ENCODE data around the gene PTGER3.
A peak's percentile ranks its signal among the peaks of the same experiment; 100 is the strongest.

Gene PTGER3

DNA sequence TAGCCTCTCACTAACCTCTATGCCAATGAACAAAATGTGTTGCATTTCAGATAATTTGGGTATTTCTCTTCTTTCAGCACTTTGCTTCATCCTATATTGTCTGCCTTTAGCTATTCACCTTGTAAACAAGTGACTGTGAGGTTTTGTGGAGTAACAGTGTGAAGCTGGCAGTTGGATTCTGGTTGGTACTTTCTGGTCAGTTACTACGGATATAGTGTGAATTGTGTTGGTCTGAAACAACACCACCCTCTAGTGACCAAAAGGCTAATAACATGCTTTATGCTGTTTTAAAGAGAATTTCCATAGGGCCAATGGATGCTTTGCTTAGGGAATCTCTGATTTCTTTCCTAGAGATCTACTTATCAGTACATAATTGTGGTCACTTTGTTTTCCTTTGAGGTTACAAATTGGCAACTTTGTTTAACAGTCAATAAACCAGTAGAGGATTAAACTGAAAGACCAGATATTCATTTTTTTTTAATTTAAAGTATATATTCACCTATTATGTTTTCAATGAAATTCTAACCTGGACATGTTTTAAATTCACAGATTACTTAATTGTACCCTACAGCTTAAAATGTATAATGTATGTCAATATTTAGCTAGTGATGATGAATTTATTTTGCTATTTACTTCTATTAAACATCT, 2.5 kb upstream of the PTGER3 start:
- peak; percentile 53 for DNase-seq (ENCODE audit: low spot score)

DNA sequence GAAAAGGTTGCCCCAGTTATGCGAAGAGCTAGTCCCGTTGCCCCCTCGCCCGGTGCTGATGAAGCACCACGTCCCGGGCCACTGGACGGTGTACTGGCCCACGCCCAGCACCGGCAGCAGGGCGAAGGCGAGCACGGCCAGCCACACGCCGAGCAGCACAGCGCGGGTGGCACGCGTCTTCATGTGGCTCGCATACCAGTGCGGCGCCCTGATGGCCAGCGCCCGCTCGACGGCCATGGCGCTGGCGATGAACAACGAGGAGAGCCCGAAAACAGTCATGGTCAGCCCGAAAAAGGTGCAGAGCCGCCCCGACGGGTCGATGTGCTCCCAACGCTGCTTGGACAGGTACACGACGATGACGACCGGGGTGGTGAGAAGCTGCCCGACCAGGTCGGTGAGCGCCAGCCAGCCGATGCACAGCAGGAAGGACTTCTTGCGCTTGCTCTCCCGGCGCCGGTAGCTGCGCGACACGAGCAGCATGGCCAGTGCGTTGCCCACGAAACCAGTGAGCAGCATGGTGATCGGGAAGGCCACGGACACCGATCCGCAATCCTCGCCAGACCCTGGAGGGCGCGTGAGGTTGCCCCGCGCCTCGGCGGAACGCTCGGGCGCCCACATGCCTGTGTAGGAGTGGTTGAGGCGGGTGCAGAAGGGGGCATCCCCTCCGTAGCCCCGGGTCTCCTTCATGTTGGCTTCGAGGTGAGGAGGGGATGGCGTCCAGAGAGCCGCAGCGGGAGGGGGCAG, 553 bp downstream of the PTGER3 start:
- peak; percentile 56 for DNase-seq (ENCODE audit: low spot score)

DNA sequence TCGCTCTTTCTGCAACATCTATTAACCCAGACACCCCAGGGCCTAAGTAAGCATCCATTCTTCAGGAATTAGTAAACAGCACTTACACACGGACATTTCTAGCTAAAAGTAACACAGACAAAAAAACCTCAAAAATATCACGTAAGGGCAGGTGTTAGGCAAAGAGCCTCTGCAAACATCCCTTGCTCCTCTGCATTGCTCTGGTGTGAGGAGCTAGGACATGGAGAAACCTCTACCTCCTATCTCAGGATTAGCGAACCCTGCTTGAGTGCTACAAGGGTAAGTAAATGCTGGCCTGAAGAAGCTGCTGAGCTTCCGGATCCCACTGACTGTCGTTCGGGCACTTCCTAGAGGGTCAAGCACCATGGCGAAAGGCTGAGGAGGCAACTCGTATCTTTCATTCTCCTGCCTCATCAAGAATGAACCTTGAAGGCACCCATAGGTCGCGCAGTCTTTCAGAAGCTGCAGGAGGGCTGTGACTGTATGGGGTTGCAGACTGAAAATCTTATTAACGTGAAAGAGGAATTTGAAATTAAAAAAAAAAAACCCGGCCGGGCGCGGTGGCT, 2.1 kb downstream of the PTGER3 start:
- no peak for DNase-seq (ENCODE audit: low spot score)

DNA sequence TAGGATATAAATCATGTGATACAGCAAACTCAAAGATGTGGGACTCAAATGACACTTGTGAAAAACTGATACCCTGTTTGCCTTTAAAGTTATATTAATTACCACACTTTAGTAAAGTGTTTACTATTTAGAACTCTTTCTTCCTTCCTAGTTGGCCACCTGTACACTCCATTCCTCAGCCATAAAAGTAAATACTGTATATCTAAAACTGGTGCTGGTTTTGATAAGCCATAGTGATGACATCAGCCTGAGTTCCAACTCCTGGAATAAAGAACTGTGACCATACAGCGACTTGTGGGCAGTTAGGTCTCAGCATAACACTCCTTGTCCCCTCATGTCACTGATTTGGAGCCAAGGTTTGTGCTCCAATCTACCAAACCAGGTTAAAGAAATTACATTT, 2.8 kb downstream of the PTGER3 start:
- no peak for DNase-seq (ENCODE audit: low spot score)

DNA sequence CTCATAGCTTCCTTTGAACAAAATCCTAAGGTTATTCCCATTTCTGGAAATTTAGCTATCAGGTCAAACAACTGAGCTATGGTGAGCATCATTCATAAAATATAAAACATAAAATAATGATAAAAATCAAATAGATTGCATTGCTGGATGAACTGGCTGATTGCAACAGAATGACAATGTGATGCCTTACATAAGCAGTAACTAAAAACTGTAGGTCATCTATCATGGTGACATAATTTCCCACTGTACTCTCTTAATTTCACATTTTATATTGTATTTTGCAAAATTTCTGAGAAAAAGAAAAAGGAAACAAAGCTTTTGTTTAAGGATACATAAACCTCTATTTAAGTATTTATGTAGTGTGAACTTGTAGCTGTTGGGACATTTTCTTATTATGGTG, 4.6 kb downstream of the PTGER3 start:
- no peak for DNase-seq (ENCODE audit: low spot score)

DNA sequence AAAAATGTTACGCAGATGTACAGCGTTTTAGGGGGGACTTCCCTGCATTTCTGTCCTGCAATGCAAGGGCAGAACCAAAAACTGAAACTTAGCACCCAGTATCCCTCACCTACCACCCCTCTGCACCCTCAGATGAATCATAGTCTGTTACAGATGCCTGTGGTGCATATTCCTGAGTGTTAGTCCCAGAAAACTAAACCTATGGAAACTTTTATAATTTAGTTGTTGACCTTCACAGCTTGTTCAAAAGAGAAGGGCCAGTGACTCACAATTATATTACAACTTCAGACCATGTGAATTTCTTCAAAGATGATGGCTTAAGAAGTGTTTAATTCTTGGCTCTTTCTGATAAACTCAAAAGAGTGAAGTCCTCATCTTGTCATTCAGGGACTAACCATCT, 5.8 kb downstream of the PTGER3 start:
- DNase-seq (ENCODE audit: low spot score): no peak

DNA sequence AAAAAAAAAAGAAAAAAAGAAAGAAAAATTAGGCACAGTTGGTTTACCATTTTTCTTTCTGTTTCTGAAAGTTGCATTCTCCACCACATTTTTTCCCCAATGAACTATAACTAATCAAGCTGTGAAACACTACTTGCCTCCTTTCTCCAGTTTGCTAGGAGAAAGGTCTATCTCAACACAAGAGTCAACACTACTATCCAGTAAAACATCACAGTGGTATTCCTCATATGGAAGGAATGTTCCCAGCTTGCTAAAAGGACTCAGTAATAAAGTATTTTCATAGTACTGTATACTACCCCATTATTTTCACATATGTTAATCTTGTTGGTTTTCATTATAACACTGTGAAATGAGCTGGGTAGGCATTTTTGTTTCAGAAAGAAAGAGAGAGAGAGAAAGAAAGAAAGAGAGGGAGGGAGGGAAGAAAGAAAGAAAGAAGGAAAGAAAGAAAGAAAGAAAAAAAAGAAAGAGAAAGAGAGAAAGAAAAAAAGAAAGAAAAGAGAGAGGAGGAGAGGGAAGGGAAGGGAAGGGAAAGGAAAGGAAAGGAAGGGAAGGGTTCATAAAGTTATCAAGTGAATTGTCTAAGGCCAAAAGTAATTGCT, 7.9 kb downstream of the PTGER3 start:
- DNase-seq (ENCODE audit: low spot score): no peak

DNA sequence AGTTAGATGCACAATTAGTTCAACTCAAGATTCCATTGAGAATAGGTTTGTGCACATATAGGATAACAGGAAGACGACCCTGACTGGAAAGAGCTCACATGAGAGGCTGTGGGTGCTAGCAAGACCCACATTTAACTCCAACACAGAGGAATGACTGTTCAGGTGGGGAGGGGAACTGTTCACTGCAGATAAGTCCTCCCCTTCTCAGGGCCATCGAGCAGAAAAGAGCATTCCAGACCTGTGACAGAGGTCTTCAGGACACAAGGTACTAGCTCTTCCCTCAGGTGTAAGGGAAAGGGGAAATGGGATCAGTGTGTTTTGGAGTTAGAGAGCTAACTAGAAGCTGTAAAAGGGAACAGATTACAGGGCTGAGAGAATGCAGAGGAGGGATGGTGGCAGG, 8.7 kb downstream of the PTGER3 start:
- no peak for DNase-seq (ENCODE audit: low spot score)

DNA sequence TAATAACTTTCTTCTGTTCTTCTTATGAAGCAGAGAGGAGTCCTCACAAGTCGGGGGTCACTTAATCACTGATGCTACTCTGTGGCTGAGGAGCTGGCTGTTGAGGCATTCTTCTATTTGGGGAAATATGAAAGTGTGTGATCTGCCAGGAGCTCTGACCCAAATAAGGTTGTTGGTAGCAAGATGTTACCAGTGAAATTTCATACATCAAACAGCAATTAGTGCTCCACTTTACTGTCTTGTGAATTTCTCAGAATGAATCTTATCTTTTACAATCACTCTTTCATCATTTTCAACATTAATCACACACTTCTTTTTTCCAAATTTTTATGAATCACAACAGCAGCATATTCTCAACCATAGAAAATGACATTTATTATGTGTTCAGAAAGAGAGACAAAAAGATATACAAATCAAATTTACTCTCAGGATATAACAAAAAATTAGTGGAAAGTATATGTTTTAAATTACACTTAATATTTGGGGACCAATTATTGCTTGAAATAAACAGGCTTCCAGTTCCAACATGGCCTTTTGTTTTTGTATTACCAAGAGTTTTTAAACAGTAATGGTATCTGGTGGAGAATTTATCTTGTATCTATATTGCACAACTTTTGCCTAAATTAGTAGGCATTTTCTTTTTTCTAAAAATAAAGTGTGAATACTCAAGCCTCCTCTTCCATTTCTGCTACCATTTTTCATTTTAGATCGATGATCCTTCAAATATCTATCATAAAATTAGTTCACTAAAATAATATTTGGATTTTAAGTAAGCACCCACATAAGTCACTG, 9.6 kb downstream of the PTGER3 start:
- DNase-seq (ENCODE audit: low spot score): no peak

DNA sequence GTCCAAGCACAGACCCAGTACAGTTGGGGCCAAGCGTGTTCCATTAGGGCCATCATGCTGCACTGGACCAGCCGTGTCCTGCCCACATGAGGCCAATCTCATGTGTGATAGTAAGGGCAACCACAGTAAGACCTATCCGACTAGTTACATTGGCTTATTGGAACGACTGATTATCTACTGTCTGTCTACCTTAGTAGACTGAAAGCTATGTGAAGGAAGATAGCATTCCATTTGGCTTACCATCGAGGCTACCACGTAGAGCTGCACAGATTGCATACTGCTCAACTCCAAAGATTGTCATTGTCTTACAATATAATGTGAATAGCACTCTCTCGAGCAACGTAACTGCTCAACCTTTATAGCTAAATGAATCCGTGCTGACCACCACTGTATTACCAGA, 10.6 kb downstream of the PTGER3 start:
- DNase-seq (ENCODE audit: low spot score): no peak

DNA sequence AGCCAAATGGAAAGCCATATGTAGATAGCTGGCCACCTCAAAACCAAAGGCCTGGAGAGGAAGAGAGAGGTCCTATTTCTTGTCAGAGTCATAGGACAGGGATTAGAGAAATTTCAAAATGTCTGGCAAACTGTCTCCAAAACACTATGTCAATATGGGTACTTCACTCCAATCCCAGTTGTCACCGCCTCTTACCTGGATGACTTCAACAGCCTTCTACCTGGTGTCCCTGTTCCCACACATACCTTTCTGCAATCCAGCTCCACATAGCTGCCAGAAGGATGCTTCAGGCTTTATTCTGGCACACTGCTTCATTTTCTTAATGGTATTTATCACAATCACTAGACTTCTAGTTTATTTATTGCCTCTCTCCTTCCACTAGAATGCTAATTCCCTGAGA, 14.5 kb downstream of the PTGER3 start:
- DNase-seq (ENCODE audit: low spot score): no peak

DNA sequence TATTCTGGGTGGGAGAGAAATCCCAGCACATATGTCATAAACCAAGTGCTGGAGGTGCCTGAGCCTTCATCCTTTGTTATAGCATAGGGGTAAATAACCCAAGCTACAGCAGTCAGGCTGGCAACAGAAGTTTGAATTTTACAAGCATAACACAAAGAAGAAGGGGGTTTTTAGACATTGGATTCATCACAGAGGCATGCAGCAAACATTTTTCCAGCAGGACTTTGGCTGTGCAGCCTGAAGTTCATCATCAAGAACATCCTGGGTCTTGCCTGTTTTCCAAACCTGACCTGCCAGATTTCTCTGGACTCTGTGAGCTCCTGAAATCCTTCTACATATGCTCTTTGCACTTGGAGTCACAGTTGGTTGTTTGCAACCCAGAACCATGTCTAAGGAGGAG, 16.2 kb downstream of the PTGER3 start:
- no peak for DNase-seq (ENCODE audit: low spot score)

DNA sequence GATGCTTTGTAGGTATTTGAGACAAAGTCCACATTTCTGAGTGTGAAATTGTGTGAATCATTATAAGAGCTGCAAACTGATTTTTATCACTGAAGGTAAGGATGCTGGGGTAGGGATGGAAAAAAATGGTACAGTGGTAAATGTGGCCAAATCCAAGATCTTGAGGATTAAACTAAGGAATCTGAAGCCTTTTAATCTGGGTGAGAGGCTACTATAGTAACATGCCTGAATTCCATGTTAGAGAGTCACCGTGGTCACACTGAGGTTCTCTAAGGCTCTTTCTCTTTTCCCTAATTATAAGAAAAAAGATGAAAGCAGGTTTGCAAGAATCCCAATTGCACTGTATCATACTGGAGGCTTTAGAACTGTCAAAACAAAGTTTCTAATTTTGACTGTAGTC, 17.6 kb downstream of the PTGER3 start:
- no peak for DNase-seq (ENCODE audit: low spot score)

DNA sequence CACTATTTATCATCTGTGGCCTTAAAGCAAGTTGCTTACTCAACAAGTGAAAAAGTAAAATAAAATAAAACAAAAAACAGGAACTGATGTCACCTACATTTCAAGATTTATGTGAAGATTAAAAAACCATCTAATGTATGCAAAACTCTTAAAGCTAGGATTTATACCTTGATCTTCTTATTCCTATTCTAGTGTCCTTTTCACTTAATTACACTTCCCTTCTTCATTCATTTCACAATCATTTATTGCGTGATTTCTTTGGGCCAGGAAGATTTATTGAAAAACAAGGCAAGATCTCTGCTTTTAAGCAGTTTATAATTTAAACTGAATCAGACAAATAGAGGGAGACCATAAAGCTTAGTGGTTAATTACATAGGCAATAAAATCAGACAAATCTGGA, 18.6 kb downstream of the PTGER3 start:
- DNase-seq (ENCODE audit: low spot score): no peak

DNA sequence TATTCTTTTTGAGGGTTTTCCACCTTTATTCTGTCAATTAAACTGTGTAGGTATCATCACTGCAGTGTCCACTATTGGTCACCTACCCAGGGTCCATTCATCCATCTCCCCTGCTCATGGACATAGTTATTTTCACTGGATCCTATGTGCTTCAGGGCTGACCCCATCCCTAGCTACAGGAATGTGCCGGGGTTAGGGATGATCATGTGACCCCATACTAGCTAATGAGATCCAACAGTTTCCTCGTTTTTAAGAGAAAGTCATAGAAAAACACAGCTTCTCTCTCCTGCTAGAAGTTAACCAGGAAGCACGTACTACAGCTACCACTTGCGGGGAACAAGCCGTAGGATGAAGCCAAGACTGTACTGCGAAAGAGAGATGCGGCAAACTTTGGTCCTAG, 19.6 kb downstream of the PTGER3 start:
- DNase-seq (ENCODE audit: low spot score): no peak

DNA sequence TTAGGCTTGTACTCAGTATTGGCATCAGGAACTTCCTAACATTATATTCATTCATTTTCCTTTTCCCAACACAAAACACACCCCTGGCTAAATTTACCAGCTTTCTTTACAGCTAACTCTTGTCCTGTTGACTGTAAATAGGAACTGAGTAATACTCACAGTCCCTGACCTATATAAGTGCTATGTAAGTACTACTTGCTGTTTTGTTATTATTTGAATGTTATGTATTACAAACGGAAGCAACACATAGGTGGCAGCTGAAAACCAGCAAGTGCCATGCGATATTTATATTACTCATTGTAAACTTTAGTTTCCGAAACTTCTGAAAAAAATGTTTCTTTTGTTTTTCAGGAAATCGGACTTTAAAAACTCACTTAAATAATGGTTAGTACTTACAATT, 21.5 kb downstream of the PTGER3 start:
- no peak for DNase-seq (ENCODE audit: low spot score)

DNA sequence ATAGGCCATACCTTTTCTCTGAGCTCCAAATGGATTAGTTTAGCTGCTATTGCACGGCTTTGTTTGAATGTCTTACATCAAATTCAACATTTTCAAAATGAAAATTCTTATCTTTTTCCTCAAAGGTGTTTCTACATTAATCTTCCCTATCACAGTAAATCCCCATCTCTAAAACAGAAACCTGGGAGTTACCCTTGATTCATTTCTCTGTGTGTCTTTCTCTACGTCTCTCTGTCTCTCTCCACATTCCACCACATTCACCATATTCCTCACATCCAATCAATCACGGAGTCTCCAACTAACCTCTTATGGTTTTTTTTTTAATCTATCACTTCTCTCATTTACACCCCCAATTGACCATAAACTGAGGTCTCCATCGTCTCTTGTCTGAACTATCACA, 24.1 kb downstream of the PTGER3 start:
- DNase-seq (ENCODE audit: low spot score): no peak

DNA sequence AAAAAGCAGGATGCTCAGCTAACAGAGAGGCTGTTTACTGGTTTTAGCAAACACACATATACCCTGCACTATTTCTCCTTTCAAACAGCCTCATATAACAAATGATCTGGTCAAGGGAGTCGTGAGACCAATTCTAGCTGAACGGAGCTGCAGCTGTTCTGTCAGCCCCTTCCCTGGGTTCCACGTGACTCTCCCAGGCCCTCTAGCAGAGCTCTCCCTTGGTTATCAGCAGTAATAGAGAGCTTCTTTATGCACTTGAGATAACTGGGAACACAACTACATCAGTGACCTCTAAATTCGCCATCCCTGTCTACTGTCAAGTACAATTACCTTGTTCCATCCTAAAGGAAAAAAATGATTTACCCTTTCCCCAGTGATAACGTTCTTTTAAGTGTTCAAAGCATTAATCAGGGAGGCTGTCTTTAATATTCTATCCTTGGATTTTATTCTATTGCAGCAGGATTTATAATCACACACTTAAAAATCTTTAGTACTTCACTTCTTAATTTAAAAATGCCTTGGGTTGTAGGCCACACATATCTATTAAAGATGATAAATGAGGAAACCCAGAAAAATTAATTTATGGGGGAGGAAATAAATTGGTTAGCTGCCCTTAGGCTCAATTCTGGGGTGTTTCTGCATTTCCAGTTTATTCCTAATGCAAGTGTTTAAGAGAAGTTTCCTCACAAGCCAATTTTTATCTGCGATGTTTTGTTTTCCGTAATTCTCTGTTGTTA, 28.2 kb downstream of the PTGER3 start:
- DNase-seq (ENCODE audit: low spot score): no peak

DNA sequence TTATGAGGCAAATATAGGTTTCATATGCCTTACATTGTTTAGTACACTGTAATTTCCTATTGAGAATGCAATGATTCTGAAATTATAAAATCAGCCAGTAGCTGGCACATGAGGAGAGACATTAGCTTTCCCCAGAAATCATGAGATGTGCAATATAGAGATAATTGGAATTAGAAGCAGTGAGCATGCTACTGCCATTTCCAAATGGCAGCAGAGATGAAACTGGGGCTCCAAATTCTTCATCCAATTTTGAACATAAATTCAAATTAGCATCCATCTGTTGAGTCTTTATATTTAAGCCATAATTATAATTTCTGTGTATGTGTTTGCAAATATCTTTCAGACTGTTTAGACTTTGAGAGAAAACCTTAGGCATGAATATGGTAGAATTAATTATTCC, 28.8 kb downstream of the PTGER3 start:
- no peak for DNase-seq (ENCODE audit: low spot score)

DNA sequence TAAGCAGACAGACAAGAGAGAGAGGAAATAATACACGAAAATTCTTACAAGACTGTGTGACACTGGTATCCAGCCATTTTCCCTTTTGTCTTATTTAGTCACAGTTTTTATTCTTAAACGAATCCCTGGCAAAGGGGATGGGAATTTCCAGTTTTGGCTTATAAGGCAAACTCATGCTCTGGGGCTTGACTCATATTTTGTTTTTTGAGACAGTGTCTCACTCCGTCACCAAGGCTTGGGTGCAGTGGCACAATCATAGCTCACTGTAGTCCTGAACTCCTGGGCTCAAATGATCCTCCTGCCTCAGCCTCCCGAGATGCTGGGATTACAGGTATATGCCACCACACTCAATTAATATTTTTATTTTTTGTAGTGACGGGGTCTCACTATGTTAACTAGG, 31.9 kb downstream of the PTGER3 start:
- no peak for DNase-seq (ENCODE audit: low spot score)

DNA sequence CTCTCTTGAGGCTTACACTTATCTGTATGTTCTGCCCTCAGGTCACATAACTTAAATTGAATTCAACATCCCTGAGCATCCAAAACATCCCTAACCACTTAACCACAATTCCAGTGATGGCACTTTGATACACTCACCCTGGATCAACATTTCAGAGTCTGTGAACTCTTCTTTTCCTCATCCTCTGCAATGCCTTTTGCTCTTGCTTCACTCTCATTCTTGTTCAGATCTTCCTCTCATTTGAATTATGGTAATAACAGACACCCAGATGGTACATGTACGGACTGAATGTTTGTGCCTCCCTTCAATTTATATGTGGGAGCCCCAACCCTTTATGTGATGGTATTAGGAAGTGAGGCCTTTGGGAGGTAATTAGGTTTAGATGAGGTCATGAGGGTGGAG, 33.4 kb downstream of the PTGER3 start:
- DNase-seq (ENCODE audit: low spot score): no peak
